Keratinocyte (primary cell): Measurements from ENCODE around the gene SOX30. TPM values are rescaled to one million over a fixed set of nuclear protein-coding genes. Genes with fewer than 3 reads are reported as not detected.

Source experiments
- DNase-seq: peaks from one replicate; pipeline ENCODE4 v3.0.0-alpha.2; 2011; ENCODE audit warnings: low read depth, missing footprints, low spot score
- FAIRE-seq: peaks from 2 replicates; lab custom pipeline; 2011; peaks lifted over from hg19 to GRCh38; lab: Jason Lieb, UNC
- H2AFZ ChIP-seq: 2 replicates; pipeline ENCODE4 v1.6.0; 2012; ENCODE audit warnings: low read length, control low read depth, inconsistent platforms; ENCODE audit not compliant: control insufficient read depth
- H3K27ac ChIP-seq: 2 replicates; pipeline ENCODE4 v1.5.1; 2011; ENCODE audit warnings: low read length; ENCODE audit not compliant: control insufficient read depth, insufficient read depth
- H3K27me3 ChIP-seq: 3 replicates; pipeline ENCODE4 v1.6.0; 2011; ENCODE audit warnings: low read length; ENCODE audit not compliant: control insufficient read depth, insufficient read depth; ENCODE audit errors: extremely low read depth
- H3K36me3 ChIP-seq, 2 experiments: 2 replicates in 1 of 2; 3 replicates in 1 of 2; pipeline ENCODE4 v1.5.1; 2011; ENCODE audit warnings: low read length in 2 of 2, mild to moderate bottlenecking in 1 of 2; ENCODE audit not compliant: control insufficient read depth in 2 of 2, insufficient read depth in 2 of 2; ENCODE audit errors: extremely low read depth in 1 of 2
- H3K4me1 ChIP-seq: 3 replicates; pipeline ENCODE4 v1.5.1; 2011; ENCODE audit warnings: low read length; ENCODE audit not compliant: control insufficient read depth, insufficient read depth; ENCODE audit errors: extremely low read depth
- H3K4me2 ChIP-seq: 3 replicates; pipeline ENCODE4 v1.6.0; 2011; ENCODE audit warnings: low read depth, low read length; ENCODE audit not compliant: control insufficient read depth, insufficient read depth; ENCODE audit errors: extremely low read depth
- H3K4me3 ChIP-seq, 3 experiments: fragments of 200-600 bp in 1 of 3; sonication (generic) in 1 of 3; 2 replicates in 2 of 3; 3 replicates in 1 of 3; pipeline ENCODE4 v1.5.1; 2011 to 2016; ENCODE audit warnings: low read length in 3 of 3, mild to moderate bottlenecking in 3 of 3, control low read depth in 2 of 3, inconsistent platforms in 1 of 3, low read depth in 1 of 3, mixed read lengths in 1 of 3, mixed run types in 1 of 3, moderate library complexity in 1 of 3; ENCODE audit not compliant: control insufficient read depth in 2 of 3, insufficient read depth in 2 of 3; ENCODE audit errors: extremely low read depth in 1 of 3
- H3K79me2 ChIP-seq: 2 replicates; pipeline ENCODE4 v1.6.0; 2012; ENCODE audit warnings: low read length; ENCODE audit not compliant: control insufficient read depth, insufficient read depth
- H3K9ac ChIP-seq: 3 replicates; pipeline ENCODE4 v1.6.0; 2011; ENCODE audit warnings: low read length; ENCODE audit not compliant: control insufficient read depth, insufficient read depth; ENCODE audit errors: extremely low read depth
- H3K9me1 ChIP-seq: 3 replicates; pipeline ENCODE4 v1.6.0; 2011; ENCODE audit warnings: low read length; ENCODE audit not compliant: control insufficient read depth, insufficient read depth; ENCODE audit errors: extremely low read depth
- H3K9me3 ChIP-seq: 2 replicates; pipeline ENCODE4 v1.5.1; 2012; ENCODE audit warnings: low read depth, low read length; ENCODE audit not compliant: control insufficient read depth
- H4K20me1 ChIP-seq: 3 replicates; pipeline ENCODE4 v1.6.0; 2011; ENCODE audit warnings: low read length; ENCODE audit not compliant: control insufficient read depth, insufficient read depth; ENCODE audit errors: extremely low read depth
- EZH2 ChIP-seq: IDR thresholded peaks from one replicate; pipeline ENCODE4 v1.6.1; 2012; ENCODE audit warnings: inconsistent platforms, mild to moderate bottlenecking, low read length, moderate library complexity
- dilution Hi-C: fragments of 300-500 bp; cut with MboI; formaldehyde crosslinking; loops from one replicate; pipeline ENCODE4 v1.7.0; 2020; ENCODE audit warnings: low sequenced_read_pairs; ENCODE audit not compliant: extremely low pct_ligation_motif_present
- polyA plus RNA-seq, 5 experiments: library from polyadenylated mRNA; depleted of rRNA in 3 of 5; stranded (reverse) in 3 of 5; stranded (forward) in 1 of 5; unstranded in 1 of 5; fragments of >200 nt; gene quantifications; 1 replicate in 1 of 5; 2 replicates in 3 of 5; 3 replicates in 1 of 5; pipeline versions ENCODE4 v1.2.1 to v1.2.3, GENCODE V29; 2011 to 2012; ENCODE audit warnings: missing spikeins in 2 of 5, low read depth in 1 of 5, low replicate concordance in 1 of 5
- TF ChIP-seq, protein P1 (sequence below), 3 experiments: IDR thresholded peaks in 1 of 3; conservative IDR thresholded peaks in 1 of 3; optimal IDR thresholded peaks in 1 of 3; 2 replicates in 2 of 3; 3 replicates in 1 of 3; pipeline versions ENCODE3 to v1.5.1; 2011; ENCODE audit warnings: low read length in 3 of 3, mild to moderate bottlenecking in 3 of 3, moderate library complexity in 2 of 3, control low read depth in 1 of 3, inconsistent platforms in 1 of 3; ENCODE audit not compliant: insufficient read depth in 2 of 3; ENCODE audit errors: extremely low read depth in 1 of 3

The SOX30 gene
- polyA plus RNA-seq, 1 donor (not counting 4 experiments of a cell fraction or from before 2014, with no cell fraction given), result 0.05 TPM

GRCh38 chr5:157600252-157600651 is 52.0 kb downstream of the SOX30 start:
- Histone ChIP-seq H3K4me3 (no peak overlapping the region), H3K9me1 (no peaks in the 10 kb centered on the region), H3K27ac (no peak overlapping the region), H3K36me3 (no peaks in the 10 kb centered on the region), H3K9ac (no peak overlapping the region), H3K27me3 (no peaks in the 10 kb centered on the region), H4K20me1 (no peaks in the 10 kb centered on the region), H3K4me1 (peaks cover 27% of the 10 kb centered on the region), H3K9me3 (no peaks in the 10 kb centered on the region), H2AFZ (no peak overlapping the region), H3K79me2 (no peaks in the 10 kb centered on the region), H3K4me2 (no peak overlapping the region)
- DNase-seq (no peak), FAIRE-seq (no peak)
- no peak for TF ChIP-seq EZH2
- TF ChIP-seq, protein P1, sequence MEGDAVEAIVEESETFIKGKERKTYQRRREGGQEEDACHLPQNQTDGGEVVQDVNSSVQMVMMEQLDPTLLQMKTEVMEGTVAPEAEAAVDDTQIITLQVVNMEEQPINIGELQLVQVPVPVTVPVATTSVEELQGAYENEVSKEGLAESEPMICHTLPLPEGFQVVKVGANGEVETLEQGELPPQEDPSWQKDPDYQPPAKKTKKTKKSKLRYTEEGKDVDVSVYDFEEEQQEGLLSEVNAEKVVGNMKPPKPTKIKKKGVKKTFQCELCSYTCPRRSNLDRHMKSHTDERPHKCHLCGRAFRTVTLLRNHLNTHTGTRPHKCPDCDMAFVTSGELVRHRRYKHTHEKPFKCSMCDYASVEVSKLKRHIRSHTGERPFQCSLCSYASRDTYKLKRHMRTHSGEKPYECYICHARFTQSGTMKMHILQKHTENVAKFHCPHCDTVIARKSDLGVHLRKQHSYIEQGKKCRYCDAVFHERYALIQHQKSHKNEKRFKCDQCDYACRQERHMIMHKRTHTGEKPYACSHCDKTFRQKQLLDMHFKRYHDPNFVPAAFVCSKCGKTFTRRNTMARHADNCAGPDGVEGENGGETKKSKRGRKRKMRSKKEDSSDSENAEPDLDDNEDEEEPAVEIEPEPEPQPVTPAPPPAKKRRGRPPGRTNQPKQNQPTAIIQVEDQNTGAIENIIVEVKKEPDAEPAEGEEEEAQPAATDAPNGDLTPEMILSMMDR (optimal IDR thresholded peaks at IDR 0.05 in 1 of 3, IDR thresholded peaks at IDR 0.05 in 1 of 3, conservative IDR thresholded peaks at IDR 0.05 in 1 of 3; ENCODE audit: extremely low read depth in 1 of 3, insufficient read depth in 2 of 3, low read length in 3 of 3), result no peak
- dilution Hi-C loops, result no loop called here

DNA sequence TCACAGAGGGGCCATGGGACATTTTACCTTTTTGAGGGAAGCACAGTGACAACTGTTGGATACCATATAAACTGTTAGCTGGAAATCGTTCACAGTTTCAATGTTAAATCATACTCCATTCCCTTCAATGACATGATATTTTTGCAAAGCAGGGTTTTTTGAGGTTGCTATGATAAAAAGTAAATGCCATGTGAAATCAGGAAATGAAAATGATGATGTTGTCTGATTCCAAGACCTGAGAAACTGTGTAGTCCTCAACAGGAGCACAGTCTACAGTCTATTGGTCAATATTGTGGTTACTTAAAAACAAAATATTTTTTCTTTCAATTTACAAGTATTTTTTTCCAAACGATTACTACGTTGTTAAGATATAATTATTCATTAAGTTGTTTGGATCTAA is 52.7 kb downstream of the SOX30 start:
- no peaks in the 10 kb centered on the region for H3K9me3 ChIP-seq
- no peak overlapping the region for H3K4me3 ChIP-seq
- H2AFZ ChIP-seq, result no peak overlapping the region
- H3K4me2 ChIP-seq, result no peak overlapping the region
- H3K27ac ChIP-seq, result no peak overlapping the region
- H3K27me3 ChIP-seq, result no peaks in the 10 kb centered on the region
- no peaks in the 10 kb centered on the region for H3K79me2 ChIP-seq
- no peak overlapping the region for H3K9ac ChIP-seq
- FAIRE-seq, result no peak
- no peaks in the 10 kb centered on the region for H3K36me3 ChIP-seq
- dilution Hi-C loops, result no loop called here
- no peaks in the 10 kb centered on the region for H4K20me1 ChIP-seq
- no peak for DNase-seq
- TF ChIP-seq EZH2, result no peak
- TF ChIP-seq, protein P1 (optimal IDR thresholded peaks at IDR 0.05 in 1 of 3, IDR thresholded peaks at IDR 0.05 in 1 of 3, conservative IDR thresholded peaks at IDR 0.05 in 1 of 3; ENCODE audit: extremely low read depth in 1 of 3, insufficient read depth in 2 of 3, low read length in 3 of 3), result no peak
- H3K4me1 ChIP-seq, result peaks cover 26% of the 10 kb centered on the region
- no peaks in the 10 kb centered on the region for H3K9me1 ChIP-seq
